GM12874 (cell line): Measurements from ENCODE around the gene IQSEC1.

Source experiments
- CTCF ChIP-seq: IDR thresholded peaks from 2 replicates; pipeline ENCODE4 v1.5.1; 2011; ENCODE audit warnings: low read depth, mild to moderate bottlenecking, control low read depth, low read length, moderate library complexity; ENCODE audit not compliant: insufficient read depth

The IQSEC1 gene

GRCh38 chr3:13022348-13023234 is 50.6 kb downstream of the IQSEC1 start:
- no peak for TF ChIP-seq CTCF

DNA sequence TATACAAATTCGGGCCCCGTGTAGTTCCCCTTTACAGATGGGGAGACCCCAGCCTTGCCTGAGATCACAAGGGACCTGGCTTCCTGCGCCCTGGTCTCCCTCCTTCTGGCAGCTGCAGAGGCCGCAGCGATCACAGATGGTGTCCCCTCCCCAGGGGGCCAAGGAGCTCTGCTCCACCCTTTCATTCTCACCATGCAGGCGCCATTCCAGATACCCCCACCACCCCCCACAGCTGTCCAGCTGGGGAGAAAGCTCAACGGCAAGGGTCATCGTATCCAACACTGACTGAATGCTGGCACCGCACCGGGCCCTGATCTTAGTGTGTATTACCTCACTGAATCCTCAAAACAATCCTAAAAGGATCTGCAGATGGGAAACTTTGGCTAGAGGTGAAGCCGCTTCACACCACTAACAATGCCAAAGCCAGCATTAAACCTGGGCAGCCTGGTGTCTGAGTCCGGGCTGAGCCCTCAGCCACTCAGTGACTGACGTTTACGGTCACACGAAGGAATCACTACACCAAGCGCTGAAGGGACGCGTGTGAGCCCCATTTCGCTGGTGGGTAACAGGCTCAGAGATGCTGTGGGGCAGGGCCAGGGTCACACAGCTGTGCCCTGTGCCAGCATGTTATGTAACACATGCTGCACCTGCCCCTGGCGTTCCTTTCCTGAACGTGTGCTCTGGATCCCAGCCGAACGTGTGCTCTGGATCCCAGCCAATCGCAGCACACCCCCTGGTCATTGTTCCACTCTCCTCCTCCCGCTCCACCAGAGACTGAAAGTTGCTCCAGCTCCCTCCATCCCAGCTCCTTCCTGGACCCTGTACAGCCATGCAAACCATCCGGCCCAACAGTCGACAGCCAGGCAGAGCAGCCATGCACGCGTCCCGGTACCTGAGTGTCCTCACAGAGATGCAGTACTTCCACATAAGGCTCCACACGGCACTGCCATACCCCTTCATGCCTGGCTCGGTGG is 51.8 kb downstream of the IQSEC1 start:
- no peak for TF ChIP-seq CTCF

GRCh38 chr3:13020159-13020750 is 53.0 kb downstream of the IQSEC1 start:
- TF ChIP-seq CTCF: no peak

- TF ChIP-seq CTCF: no peak
These were observed 53.8 kb downstream of the IQSEC1 start for GRCh38 chr3:13019243-13020095.

DNA sequence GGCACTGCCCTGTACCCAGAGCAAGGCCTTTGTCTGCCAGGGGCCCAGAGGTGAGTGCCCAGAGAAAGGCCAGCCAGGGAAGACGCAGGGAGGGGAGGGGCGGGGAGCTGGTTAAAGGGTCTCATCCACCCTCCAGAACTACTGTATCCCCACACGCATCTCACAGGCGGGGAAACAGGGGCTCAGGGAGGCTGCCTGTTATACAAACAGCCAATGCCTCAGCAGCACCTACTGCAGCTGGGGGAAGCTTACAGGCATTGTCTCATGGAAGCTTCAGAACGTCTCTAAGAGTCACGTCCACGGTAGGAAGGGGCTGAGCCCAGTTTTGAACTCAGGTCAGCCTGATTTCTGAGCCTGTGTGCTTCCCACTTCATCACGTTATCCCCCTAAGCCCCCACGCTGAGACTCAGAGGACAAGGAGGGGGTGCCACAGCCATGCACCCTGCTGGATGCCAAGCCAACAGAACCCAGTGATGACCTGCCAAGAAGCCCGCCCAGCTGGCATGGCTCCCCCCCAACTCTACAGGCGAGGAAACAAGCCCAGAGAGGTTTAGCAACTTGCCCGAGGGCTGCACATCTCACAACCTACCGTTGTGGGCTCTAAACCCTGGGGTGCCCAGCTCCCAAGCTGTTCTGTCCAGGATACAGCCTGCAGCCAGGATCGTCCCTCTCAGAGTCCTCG is 54.5 kb downstream of the IQSEC1 start:
- TF ChIP-seq CTCF: no peak

- no peak for TF ChIP-seq CTCF
These were observed 55.2 kb downstream of the IQSEC1 start for GRCh38 chr3:13018043-13018451.
